Lower leg skin (tissue), 4 donors: ENCODE results near the gene NEURL3. TPM values are rescaled to one million over a fixed set of nuclear protein-coding genes. Genes with fewer than 3 reads are reported as not detected.

Source experiments
- DNase-seq, 2 donors: peaks; one replicate each; pipeline ENCODE4 v3.0.0-alpha.2; 2019; ENCODE audit warnings: low spot score in 2 of 2
- H3K4me3 ChIP-seq: fragments of 200-600 bp; sonication (generic); 2 replicates; pipeline ENCODE4 v1.5.1; 2017; ENCODE audit warnings: mild to moderate bottlenecking, low read depth; ENCODE audit not compliant: poor library complexity, severe bottlenecking
- CTCF ChIP-seq, 3 donors: fragments of 450-650 bp; IDR thresholded peaks; one replicate each; pipeline ENCODE4 v1.5.1; 2016; ENCODE audit warnings: antibody characterized with exemption in 3 of 3, mild to moderate bottlenecking in 3 of 3, moderate library complexity in 2 of 3
- POLR2A ChIP-seq, 2 donors: fragments of 450-650 bp; IDR thresholded peaks; one replicate each; pipeline ENCODE4 v1.6.1; 2016 to 2017; ENCODE audit warnings: antibody characterized with exemption in 2 of 2, mild to moderate bottlenecking in 1 of 2, moderate library complexity in 1 of 2
- WGBS, 2 donors: methylation state at CpG; one replicate each; pipeline ENCODE4 v1.1.5; 2018; 5-methylcytosine and 5-hydroxymethylcytosine counted together
- intact Hi-C: fragments of 100-400 bp; cut with DNase I; formaldehyde crosslinking; loops from one replicate; pipeline ENCODE4 v1.15.0; 2023; ENCODE audit warnings: low total_unique reads
- total RNA-seq, 4 donors: library from RNA; depleted of rRNA; stranded (reverse); fragments of >200 nt; gene quantifications; one replicate each; pipeline ENCODE4 v1.1.0, GENCODE V29; 2016

Gene NEURL3
- total RNA-seq, 4 donors from 2014 or later: 0.57 to 3.0 (median 1.7) TPM

- intact Hi-C loops: no loop called here
- DNase-seq: no peak
- TF ChIP-seq CTCF (IDR thresholded peaks at IDR 0.05) (no peak), POLR2A (IDR thresholded peaks at IDR 0.05) (no peak)
- H3K4me3 ChIP-seq: no peak overlapping the region
- WGBS, 2 donors: 83% methylated on average over 4 of the region's 4 CpGs
Observed at GRCh38 chr2:96541398-96542152, 36.4 kb upstream of the NEURL3 start.

GRCh38 chr2:96540136-96540535, 35.0 kb upstream of the NEURL3 start:
- TF ChIP-seq CTCF (IDR thresholded peaks at IDR 0.05) (no peak), POLR2A (IDR thresholded peaks at IDR 0.05) (no peak)
- WGBS, 2 donors: 60 to 61% methylated on average over 5 of the region's 5 CpGs
- intact Hi-C loops: no loop called here
- DNase-seq: no peak
- H3K4me3 ChIP-seq: no peak overlapping the region

GRCh38 chr2:96539215-96539920, 34.2 kb upstream of the NEURL3 start:
- H3K4me3 ChIP-seq: no peak overlapping the region
- intact Hi-C loops: no loop called here
- no peak for TF ChIP-seq POLR2A (IDR thresholded peaks at IDR 0.05)
- TF ChIP-seq CTCF (IDR thresholded peaks at IDR 0.05): no peak
- no peak for DNase-seq
- WGBS, 2 donors: 83 to 84% methylated on average over 8 to 9 of the region's 9 CpGs

- 33 to 48% methylated on average over 23 to 24 of the region's 24 CpGs for WGBS, 2 donors
- no peak for TF ChIP-seq CTCF (IDR thresholded peaks at IDR 0.05)
- no peak for TF ChIP-seq POLR2A (IDR thresholded peaks at IDR 0.05)
- DNase-seq: peak; percentile 86 to 98
- H3K4me3 ChIP-seq: peak overlapping the region; percentile 88
- intact Hi-C loops: no loop called here
Observed at GRCh38 chr2:96538487-96539214, 33.5 kb upstream of the NEURL3 start.

GRCh38 chr2:96537734-96538486, 32.8 kb upstream of the NEURL3 start:
- 8 to 17% methylated on average over 25 to 27 of the region's 36 CpGs for WGBS, 2 donors
- peak overlapping the region; percentile 88 for H3K4me3 ChIP-seq
- intact Hi-C loops: no loop called here
- TF ChIP-seq CTCF (IDR thresholded peaks at IDR 0.05) (no peak), POLR2A (IDR thresholded peaks at IDR 0.05) (no peak)
- DNase-seq: no peak
